IMR-90 (cell line): ENCODE data around the gene RERE. TPM values are rescaled to one million over a fixed set of nuclear protein-coding genes. Genes with fewer than 3 reads are reported as not detected.

Experiments used
- ATAC-seq: fragments of 200-7000 bp; cut with Tn5 transposase; 2 replicates; pipeline ENCODE4 v1.9.1; 2020; ENCODE audit warnings: low read depth, mild to moderate bottlenecking, moderate library complexity
- BruUV-seq: library from RNA; stranded (reverse); fragments of 400-500 nt; replicated peaks from 2 replicates; lab custom pipeline; 2021; lab: Mats Ljungman, UMichigan
- CTCF ChIA-PET: fragments of 300-600 bp; formaldehyde crosslinking; extraction: SDS; loops from one replicate; lab custom pipeline; 2021; ENCODE audit warnings: antibody characterized with exemption; lab: Yijun Ruan, JAX
- POLR2A ChIA-PET: fragments of 300-600 bp; sonication (Branson Sonifier 250); formaldehyde crosslinking; loops from one replicate; lab custom pipeline; 2022; ENCODE audit warnings: antibody characterized with exemption; ENCODE audit not compliant: unreplicated experiment; lab: Charles Lee
- DNase-seq: peaks from one replicate; pipeline ENCODE4 v3.0.0; 2013
- H2AFZ ChIP-seq: replicated peaks from 2 replicates; pipeline ENCODE3; 2013; ENCODE audit warnings: low read length, mild to moderate bottlenecking; ENCODE audit not compliant: poor library complexity
- H2AK5ac ChIP-seq: 2 replicates; pipeline ENCODE4 v1.6.1; 2013; ENCODE audit warnings: low read depth, low read length, inconsistent platforms
- H2AK9ac ChIP-seq: replicated peaks from 2 replicates; pipeline ENCODE3; 2013; ENCODE audit warnings: mild to moderate bottlenecking, low read depth, low read length, moderate library complexity; ENCODE audit not compliant: poor library complexity
- H2BK120ac ChIP-seq: 2 replicates; pipeline ENCODE4 v1.6.1; 2013; ENCODE audit warnings: low read depth, low read length, inconsistent platforms
- H2BK15ac ChIP-seq: 3 replicates; pipeline ENCODE4 v1.6.1; 2013; ENCODE audit warnings: low read depth, low read length, inconsistent platforms
- H2BK20ac ChIP-seq: 2 replicates; pipeline ENCODE4 v1.6.1; 2013; ENCODE audit warnings: low read depth, mild to moderate bottlenecking, inconsistent platforms, low read length, moderate library complexity
- H2BK5ac ChIP-seq: 2 replicates; pipeline ENCODE4 v1.6.1; 2013; ENCODE audit warnings: mild to moderate bottlenecking, low read depth, low read length, inconsistent platforms; ENCODE audit not compliant: poor library complexity, severe bottlenecking
- H3K14ac ChIP-seq: replicated peaks from 2 replicates; pipeline ENCODE4 v1.6.1; 2013; ENCODE audit warnings: low read depth, low read length, inconsistent platforms
- H3K18ac ChIP-seq: 2 replicates; pipeline ENCODE4 v1.6.1; 2013; ENCODE audit warnings: low read depth, low read length, control low read depth
- H3K23ac ChIP-seq: 2 replicates; pipeline ENCODE4 v1.6.1; 2013; ENCODE audit warnings: low read depth, low read length, inconsistent platforms
- H3K27ac ChIP-seq: 2 replicates; pipeline ENCODE4 v1.5.1; 2013; ENCODE audit warnings: mild to moderate bottlenecking, control low read depth, low read length; ENCODE audit not compliant: insufficient read depth
- H3K27me3 ChIP-seq: 2 replicates; pipeline ENCODE4 v1.6.1; 2013; ENCODE audit warnings: low read length; ENCODE audit not compliant: control insufficient read depth, insufficient read depth
- H3K36me3 ChIP-seq: 2 replicates; pipeline ENCODE4 v1.6.1; 2013; ENCODE audit warnings: low read length, mixed read lengths; ENCODE audit not compliant: control insufficient read depth, insufficient read depth
- H3K4ac ChIP-seq: 2 replicates; pipeline ENCODE4 v1.6.1; 2013; ENCODE audit warnings: low read depth, low read length, inconsistent platforms
- H3K4me1 ChIP-seq: 2 replicates; pipeline ENCODE4 v1.6.1; 2013; ENCODE audit warnings: low read length, mixed read lengths; ENCODE audit not compliant: control insufficient read depth, insufficient read depth
- H3K4me2 ChIP-seq: 2 replicates; pipeline ENCODE4 v1.6.1; 2013; ENCODE audit warnings: low read depth, mild to moderate bottlenecking, control low read depth, low read length, moderate library complexity
- H3K4me3 ChIP-seq: 2 replicates; pipeline ENCODE4 v1.5.1; 2013; ENCODE audit warnings: low read depth, mild to moderate bottlenecking, control low read depth, low read length, moderate library complexity; ENCODE audit not compliant: insufficient read depth
- H3K56ac ChIP-seq: 2 replicates; pipeline ENCODE4 v1.6.1; 2013; ENCODE audit warnings: low read length, inconsistent platforms; ENCODE audit not compliant: insufficient read depth; ENCODE audit errors: extremely low read depth
- H3K79me1 ChIP-seq, 2 experiments: 2 replicates each; pipeline ENCODE4 v1.6.1; 2013; ENCODE audit warnings: low read length in 2 of 2, inconsistent platforms in 1 of 2, low read depth in 1 of 2
- H3K9ac ChIP-seq: 2 replicates; pipeline ENCODE4 v1.6.1; 2013; ENCODE audit warnings: low read depth, low read length, control low read depth
- H3K9me1 ChIP-seq: 2 replicates; pipeline ENCODE4 v1.6.1; 2013; ENCODE audit warnings: low read length, inconsistent platforms; ENCODE audit not compliant: insufficient read depth
- H3K9me3 ChIP-seq: 2 replicates; pipeline ENCODE4 v1.6.1; 2013; ENCODE audit warnings: low read length; ENCODE audit not compliant: control insufficient read depth, insufficient read depth
- H4K20me1 ChIP-seq: 2 replicates; pipeline ENCODE4 v1.6.1; 2013; ENCODE audit warnings: low read length, inconsistent platforms; ENCODE audit not compliant: insufficient read depth
- H4K5ac ChIP-seq: 2 replicates; pipeline ENCODE4 v1.6.1; 2013; ENCODE audit warnings: mild to moderate bottlenecking, low read depth, low read length, control low read depth
- H4K8ac ChIP-seq, 2 experiments: 2 replicates each; pipeline ENCODE4 v1.6.1; 2013; ENCODE audit warnings: low read depth in 2 of 2, low read length in 2 of 2, control low read depth in 1 of 2, inconsistent platforms in 1 of 2
- H4K91ac ChIP-seq: 2 replicates; pipeline ENCODE4 v1.6.1; 2013; ENCODE audit warnings: low read depth, low read length, inconsistent platforms; ENCODE audit not compliant: insufficient read depth
- BHLHE40 ChIP-seq: fragments of 150-350 bp; IDR thresholded peaks from 2 replicates; pipeline ENCODE4 v1.6.1; 2016; ENCODE audit warnings: mild to moderate bottlenecking, low read depth, low read length
- CEBPB ChIP-seq: IDR thresholded peaks from 2 replicates; pipeline ENCODE4 v1.6.1; 2012; ENCODE audit warnings: low read depth, low read length, improper control_type of control experiment
- CHD1 ChIP-seq: IDR thresholded peaks from 2 replicates; pipeline ENCODE4 v1.6.1; 2012; ENCODE audit warnings: low read depth, low read length, improper control_type of control experiment
- CTCF ChIP-seq: conservative IDR thresholded peaks from 2 replicates; pipeline ENCODE4 v1.5.1; 2012; ENCODE audit warnings: mild to moderate bottlenecking, low read depth, low read length, improper control_type of control experiment
- ELK1 ChIP-seq: fragments of 150-350 bp; IDR thresholded peaks from 2 replicates; pipeline ENCODE4 v1.6.1; 2016; ENCODE audit warnings: low read depth, mild to moderate bottlenecking, low read length, moderate library complexity, borderline replicate concordance
- FOS ChIP-seq: fragments of 150-350 bp; IDR thresholded peaks from 2 replicates; pipeline ENCODE4 v1.6.1; 2016; ENCODE audit warnings: low read depth, low read length
- MAFK ChIP-seq: IDR thresholded peaks from 2 replicates; pipeline ENCODE4 v1.6.1; 2012; ENCODE audit warnings: low read depth, low read length, improper control_type of control experiment
- MAZ ChIP-seq: IDR thresholded peaks from 2 replicates; pipeline ENCODE4 v1.6.1; 2012; ENCODE audit warnings: low read depth, mild to moderate bottlenecking, low read length, improper control_type of control experiment, moderate library complexity, borderline replicate concordance
- MXI1 ChIP-seq: IDR thresholded peaks from 2 replicates; pipeline ENCODE4 v1.6.1; 2012; ENCODE audit warnings: low read depth, mild to moderate bottlenecking, low read length, moderate library complexity, borderline replicate concordance
- NFE2L2 ChIP-seq: fragments of 150-350 bp; IDR thresholded peaks from 2 replicates; pipeline ENCODE4 v1.6.1; 2016; ENCODE audit warnings: low read depth, mild to moderate bottlenecking, low read length
- POLR2A ChIP-seq: IDR thresholded peaks from 2 replicates; pipeline ENCODE4 v1.6.1; 2012; ENCODE audit warnings: mild to moderate bottlenecking, low read depth, low read length
- RCOR1 ChIP-seq: IDR thresholded peaks from 2 replicates; pipeline ENCODE4 v1.6.1; 2012; ENCODE audit warnings: mild to moderate bottlenecking, low read length, improper control_type of control experiment; ENCODE audit not compliant: insufficient replicate concordance
- SMC3 ChIP-seq: fragments of 150-350 bp; IDR thresholded peaks from 2 replicates; pipeline ENCODE4 v1.6.1; 2016; ENCODE audit warnings: low read depth, mild to moderate bottlenecking, antibody characterized with exemption, low read length, moderate library complexity
- USF2 ChIP-seq: fragments of 150-350 bp; IDR thresholded peaks from 2 replicates; pipeline ENCODE4 v1.6.1; 2017; ENCODE audit warnings: mild to moderate bottlenecking, antibody characterized with exemption, low read length, low read depth
- WGBS, 2 experiments: methylation state at CpG; one replicate each; pipeline versions ENCODE4 v1.1.5 to v1.1.7; 2013; ENCODE audit warnings: missing lambda C conversion rate in 2 of 2; ENCODE audit not compliant: insufficient read length in 1 of 2; ENCODE audit errors: extremely low coverage in 2 of 2; 5-methylcytosine and 5-hydroxymethylcytosine counted together
- dilution Hi-C: fragments of 300-500 bp; cut with HindIII; formaldehyde crosslinking; loops from one replicate; pipeline ENCODE4 v1.14.3; 2018; ENCODE audit warnings: low sequenced_read_pairs; ENCODE audit not compliant: unreplicated experiment
- in situ Hi-C: fragments of 300-500 bp; cut with MboI; formaldehyde crosslinking; loops from 3 replicates; pipeline ENCODE4 v1.14.3; 2019; ENCODE audit warnings: low sequenced_read_pairs, inconsistent platforms, mixed read lengths
- intact Hi-C: fragments of 100-400 bp; cut with micrococcal nuclease; formaldehyde crosslinking; loops from 2 replicates; pipeline ENCODE4 v1.10.0; 2022
- polyA plus RNA-seq, 3 experiments: library from polyadenylated mRNA; depleted of rRNA; stranded (reverse); fragments of >200 nt; gene quantifications; 2 replicates each; pipeline ENCODE4 v1.2.3, GENCODE V29; 2012; ENCODE audit warnings: low replicate concordance in 1 of 3
- total RNA-seq: library from RNA; depleted of rRNA; stranded (reverse); fragments of >200 nt; gene quantifications from 2 replicates; pipeline ENCODE4 v1.2.3, GENCODE V29; 2012

The RERE gene
- total and polyA plus RNA-seq, 2 of the 4 experiments (the other 2 are of a cell fraction) = 11.5 to 25.1 TPM

- no peaks in the 10 kb centered on the region for H3K9me3 ChIP-seq
- H3K36me3 ChIP-seq = 0 out of 2 replicates have a peak, but pooled peaks cover 1% of the 10 kb centered on the region
- DNase-seq = no peak
- no peak overlapping the region for H2AK9ac ChIP-seq
- no peak overlapping the region for H4K91ac ChIP-seq
- H3K56ac ChIP-seq = no peak overlapping the region
- H3K9me1 ChIP-seq = peaks cover 9% of the 10 kb centered on the region; the same call in 1 of the 2 replicates
- H2BK15ac ChIP-seq = no peak overlapping the region
- H4K8ac ChIP-seq = no peak overlapping the region
- peaks cover 10% of the 10 kb centered on the region for H3K4me1 ChIP-seq
- in situ Hi-C loops (no loop called here), dilution Hi-C loops (no loop called here), intact Hi-C loops (no loop called here)
- no peak for ATAC-seq
- no CpG with 5 or more reads among the region's 4 CpGs for WGBS, 2 experiments
- H3K27ac ChIP-seq = no peak overlapping the region
- ChIA-PET POLR2A (no interaction called here), CTCF (no interaction called here)
- no peak overlapping the region for H3K18ac ChIP-seq
- TF ChIP-seq CEBPB (no peak), FOS (no peak), POLR2A (no peak), USF2 (no peak), MAZ (no peak), BHLHE40 (no peak), ELK1 (no peak), NFE2L2 (no peak), MXI1 (no peak), MAFK (no peak), CTCF (no peak), CHD1 (no peak), SMC3 (no peak), RCOR1 (no peak)
- no peak overlapping the region for H2AK5ac ChIP-seq
- no TSS peak for BruUV-seq
- H3K4ac ChIP-seq = no peak overlapping the region
- H3K23ac ChIP-seq = no peak overlapping the region
- H4K5ac ChIP-seq = no peak overlapping the region
- no peak overlapping the region for H2BK20ac ChIP-seq
- H2AFZ ChIP-seq = no peak overlapping the region
- H3K27me3 ChIP-seq = no peaks in the 10 kb centered on the region
- peaks cover 56 to 74% of the 10 kb centered on the region in 2 experiments for H3K79me1 ChIP-seq
- 0 out of 2 replicates have a peak, but pooled peaks cover 8% of the 10 kb centered on the region for H4K20me1 ChIP-seq
- H3K14ac ChIP-seq = no peak overlapping the region
- no peak overlapping the region for H3K4me3 ChIP-seq
- no peak overlapping the region for H3K4me2 ChIP-seq
- H2BK5ac ChIP-seq = no peak overlapping the region
- no peak overlapping the region for H2BK120ac ChIP-seq
- H3K9ac ChIP-seq = no peak overlapping the region
Observed at GRCh38 chr1:8434101-8434500, 383.3 kb downstream of the RERE start.
